Fibroblast of the aortic adventitia (primary cell): ENCODE results near the gene CACNA1G. TPM values are rescaled to one million over a fixed set of nuclear protein-coding genes. Genes with fewer than 3 reads are reported as not detected.

ENCODE experiments used
- DNase-seq: peaks from one replicate; pipeline ENCODE4 v3.0.0-alpha.2; 2010; ENCODE audit warnings: low read depth
- H3K4me3 ChIP-seq: 2 replicates; pipeline ENCODE4 v1.5.1; 2011; ENCODE audit warnings: low read depth, mild to moderate bottlenecking, control low read depth, low read length, moderate library complexity
- CTCF ChIP-seq: IDR thresholded peaks from 2 replicates; pipeline ENCODE4 v1.5.1; 2011; ENCODE audit warnings: mild to moderate bottlenecking, low read length, control low read depth, inconsistent platforms; ENCODE audit not compliant: insufficient read depth
- total RNA-seq: library from RNA; depleted of rRNA; stranded (reverse); fragments of >200 nt; gene quantifications from 2 replicates; pipeline ENCODE4 v1.2.3, GENCODE V29; 2012; ENCODE audit warnings: low replicate concordance

Gene CACNA1G
- total RNA-seq, 1 donor: 1.8 TPM

DNA sequence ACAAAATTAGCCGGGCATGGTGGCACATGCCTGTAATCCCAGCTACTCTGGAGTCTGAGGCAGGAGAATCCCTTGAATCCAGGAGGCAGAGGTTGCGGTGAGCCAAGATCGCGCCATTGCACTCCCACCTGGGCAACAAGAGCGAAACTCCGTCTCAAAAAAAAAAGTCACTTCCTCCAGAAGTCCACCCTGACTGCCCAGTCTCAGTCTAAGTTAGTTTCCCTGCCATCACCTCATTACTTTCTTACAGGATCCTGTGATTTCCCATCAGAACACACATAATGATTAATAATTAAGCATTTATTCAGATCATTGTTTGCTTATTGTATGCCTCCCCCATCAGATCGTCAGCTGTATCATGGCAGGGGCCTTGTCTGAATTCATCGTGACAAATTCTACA, 105.8 kb downstream of the CACNA1G start:
- TF ChIP-seq CTCF: no peak
- no peak for DNase-seq
- H3K4me3 ChIP-seq: no peak overlapping the region

DNA sequence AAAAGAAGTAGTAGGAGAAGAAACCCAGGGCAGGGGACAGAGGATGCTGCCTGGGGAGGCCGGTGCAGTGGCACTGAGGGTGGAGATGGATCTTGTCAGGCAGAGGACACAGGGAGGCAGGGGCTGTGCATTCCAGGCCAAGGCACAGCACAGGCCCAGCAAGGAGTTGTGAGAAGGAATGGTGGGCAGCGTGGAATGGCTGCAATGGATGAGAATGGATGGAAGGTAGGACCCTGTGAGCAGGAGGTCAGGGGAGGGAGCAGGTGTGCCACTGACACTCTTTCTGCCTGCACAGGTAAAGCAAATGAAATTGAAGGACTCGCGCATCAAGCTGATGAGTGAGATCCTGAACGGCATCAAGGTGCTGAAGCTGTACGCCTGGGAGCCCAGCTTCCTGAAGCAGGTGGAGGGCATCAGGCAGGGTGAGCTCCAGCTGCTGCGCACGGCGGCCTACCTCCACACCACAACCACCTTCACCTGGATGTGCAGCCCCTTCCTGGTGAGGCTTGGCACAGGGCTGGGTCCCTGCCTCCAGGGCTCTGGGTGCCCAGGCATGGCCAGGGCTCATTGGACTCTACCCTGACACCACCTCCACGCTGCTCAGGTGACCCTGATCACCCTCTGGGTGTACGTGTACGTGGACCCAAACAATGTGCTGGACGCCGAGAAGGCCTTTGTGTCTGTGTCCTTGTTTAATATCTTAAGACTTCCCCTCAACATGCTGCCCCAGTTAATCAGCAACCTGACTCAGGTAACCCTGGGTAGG, 106.9 kb downstream of the CACNA1G start:
- no peak overlapping the region for H3K4me3 ChIP-seq
- no peak for TF ChIP-seq CTCF
- DNase-seq: no peak

- peak; percentile 35 for DNase-seq
- H3K4me3 ChIP-seq: no peak overlapping the region
- no peak for TF ChIP-seq CTCF
Observed at GRCh38 chr17:50668025-50668837, 107.7 kb downstream of the CACNA1G start.

- H3K4me3 ChIP-seq: no peak overlapping the region
- TF ChIP-seq CTCF: no peak
- no peak for DNase-seq
Observed at GRCh38 chr17:50668838-50669581, 108.5 kb downstream of the CACNA1G start.

DNA sequence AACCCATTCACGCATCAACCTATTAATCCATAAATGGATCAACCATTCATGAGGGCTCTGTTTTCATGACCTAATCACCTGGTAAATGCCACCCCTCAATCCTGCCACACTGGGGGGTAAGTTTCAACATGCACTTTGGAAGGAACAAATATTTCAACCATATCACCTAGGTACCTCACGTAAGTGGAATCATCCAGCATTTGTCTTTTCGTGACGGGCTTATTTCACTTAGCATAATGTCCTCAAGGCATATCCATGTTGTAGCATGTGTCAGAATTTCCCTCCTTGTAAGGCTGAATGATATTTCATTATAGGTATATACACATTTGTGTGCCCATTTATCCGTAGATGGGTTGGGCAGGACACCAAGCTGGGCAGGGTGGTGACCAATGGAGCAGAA, 111.6 kb downstream of the CACNA1G start:
- no peak for TF ChIP-seq CTCF
- no peak for DNase-seq
- H3K4me3 ChIP-seq: no peak overlapping the region

- no peak for TF ChIP-seq CTCF
- no peak for DNase-seq
Observed at GRCh38 chr17:50672831-50673551, 112.5 kb downstream of the CACNA1G start.

More at GRCh38 chr17:50672831-50673551, 112.5 kb downstream of the CACNA1G start:
- H3K4me3 ChIP-seq: no peak overlapping the region
